T-helper 1 cell treated with Interleukin-12 subunit alpha and Interleukin-12 subunit beta and Interleukin-4 antibody, amounts not matched to agents 30 μg/mL and 1 μg/mL, for 36 hours (primary cell): ENCODE measurements around the gene ATRIP.
A peak's percentile ranks its signal among the peaks of the same experiment; 100 is the strongest.

ENCODE experiments used
- H3K27ac Mint-ChIP-seq: one replicate; pipeline ENCODE4 v1.8.0; 2021; ENCODE audit warnings: mild to moderate bottlenecking, mixed read lengths
- H3K27me3 Mint-ChIP-seq: one replicate; pipeline ENCODE4 v1.8.0; 2021; ENCODE audit warnings: low read depth, mixed read lengths
- H3K36me3 Mint-ChIP-seq: one replicate; pipeline ENCODE4 v1.8.0; 2021; ENCODE audit warnings: low read depth, mixed read lengths
- H3K4me1 Mint-ChIP-seq: one replicate; pipeline ENCODE4 v1.8.0; 2021; ENCODE audit warnings: low read depth, mixed read lengths
- H3K4me3 Mint-ChIP-seq: one replicate; pipeline ENCODE4 v1.8.0; 2021; ENCODE audit warnings: mild to moderate bottlenecking, moderate library complexity, mixed read lengths
- H3K9me3 Mint-ChIP-seq: one replicate; pipeline ENCODE4 v1.8.0; 2021; ENCODE audit warnings: mixed read lengths

ATRIP gene

GRCh38 chr3:48426401-48426909, 20.1 kb upstream of the ATRIP start:
- no peak overlapping the region for H3K27ac Mint-ChIP-seq
- H3K9me3 Mint-ChIP-seq: no peaks in the 10 kb centered on the region
- peaks cover 3% of the 10 kb centered on the region for H3K4me1 Mint-ChIP-seq
- H3K4me3 Mint-ChIP-seq: no peak overlapping the region
- H3K27me3 Mint-ChIP-seq: peaks cover 19% of the 10 kb centered on the region
- peaks cover under 1% of the 10 kb centered on the region for H3K36me3 Mint-ChIP-seq

- peaks cover 19% of the 10 kb centered on the region for H3K27me3 Mint-ChIP-seq
- H3K27ac Mint-ChIP-seq: peak overlapping the region; percentile 5
These were observed 19.4 kb upstream of the ATRIP start for GRCh38 chr3:48426944-48427629.

GRCh38 chr3:48427630-48427962, 18.9 kb upstream of the ATRIP start:
- Mint-ChIP-seq H3K36me3 (peaks cover 4% of the 10 kb centered on the region), H3K9me3 (no peaks in the 10 kb centered on the region), H3K4me1 (peaks cover 6% of the 10 kb centered on the region), H3K4me3 (no peak overlapping the region), H3K27me3 (peaks cover 19% of the 10 kb centered on the region), H3K27ac (no peak overlapping the region)

More at GRCh38 chr3:48426944-48427629, 19.4 kb upstream of the ATRIP start:
- Mint-ChIP-seq H3K36me3 (peaks cover 4% of the 10 kb centered on the region), H3K4me3 (peak overlapping the region; percentile 26), H3K4me1 (peaks cover 6% of the 10 kb centered on the region), H3K9me3 (no peaks in the 10 kb centered on the region)

- Mint-ChIP-seq H3K27me3 (peaks cover 19% of the 10 kb centered on the region), H3K4me1 (peaks cover 6% of the 10 kb centered on the region), H3K27ac (no peak overlapping the region), H3K9me3 (no peaks in the 10 kb centered on the region), H3K36me3 (peaks cover 4% of the 10 kb centered on the region), H3K4me3 (peak overlapping the region; percentile 35)
These were observed 18.4 kb upstream of the ATRIP start for GRCh38 chr3:48428088-48428571.

GRCh38 chr3:48428572-48429316, 17.8 kb upstream of the ATRIP start:
- peaks cover 6% of the 10 kb centered on the region for H3K4me1 Mint-ChIP-seq
- H3K4me3 Mint-ChIP-seq: no peak overlapping the region
- H3K27ac Mint-ChIP-seq: no peak overlapping the region
- peaks cover 4% of the 10 kb centered on the region for H3K36me3 Mint-ChIP-seq
- peaks cover 19% of the 10 kb centered on the region for H3K27me3 Mint-ChIP-seq
- no peaks in the 10 kb centered on the region for H3K9me3 Mint-ChIP-seq

GRCh38 chr3:48429317-48429959, 17.1 kb upstream of the ATRIP start:
- no peak overlapping the region for H3K27ac Mint-ChIP-seq
- H3K4me3 Mint-ChIP-seq: peak overlapping the region; percentile 76
- peaks cover 19% of the 10 kb centered on the region for H3K27me3 Mint-ChIP-seq
- H3K36me3 Mint-ChIP-seq: peaks cover 4% of the 10 kb centered on the region
- no peaks in the 10 kb centered on the region for H3K9me3 Mint-ChIP-seq
- peaks cover 9% of the 10 kb centered on the region for H3K4me1 Mint-ChIP-seq

GRCh38 chr3:48429960-48430707, 16.4 kb upstream of the ATRIP start, which contains the start of gene PLXNB1:
Gene PLXNB1 (minus strand): TSS chr3:48430086. CDS start chr3:48424611, 5,475 bp downstream.
- Mint-ChIP-seq H3K4me1 (peaks cover 12% of the 10 kb centered on the region), H3K4me3 (peak within 1 kb of the TSS; percentile 76), H3K27ac (no peak within 1 kb of the TSS), H3K36me3 (peaks cover 4% of the 10 kb centered on the region), H3K27me3 (peaks cover 19% of the 10 kb centered on the region), H3K9me3 (no peaks in the 10 kb centered on the region)

- peaks cover 19% of the 10 kb centered on the region for H3K27me3 Mint-ChIP-seq
- peaks cover 12% of the 10 kb centered on the region for H3K4me1 Mint-ChIP-seq
- no peak overlapping the region for H3K27ac Mint-ChIP-seq
- H3K9me3 Mint-ChIP-seq: no peaks in the 10 kb centered on the region
- peaks cover 4% of the 10 kb centered on the region for H3K36me3 Mint-ChIP-seq
- peak overlapping the region; percentile 76 for H3K4me3 Mint-ChIP-seq
These were observed 15.8 kb upstream of the ATRIP start for GRCh38 chr3:48430708-48431101.

GRCh38 chr3:48431224-48432029, 15.1 kb upstream of the ATRIP start:
- Mint-ChIP-seq H3K27me3 (peaks cover 19% of the 10 kb centered on the region), H3K4me3 (peak overlapping the region; percentile 76), H3K36me3 (peaks cover 4% of the 10 kb centered on the region), H3K27ac (peak overlapping the region; percentile 41), H3K9me3 (no peaks in the 10 kb centered on the region), H3K4me1 (peaks cover 12% of the 10 kb centered on the region)

- no peaks in the 10 kb centered on the region for H3K9me3 Mint-ChIP-seq
- no peak overlapping the region for H3K27ac Mint-ChIP-seq
- H3K4me1 Mint-ChIP-seq: peaks cover 10% of the 10 kb centered on the region
- peaks cover 9% of the 10 kb centered on the region for H3K27me3 Mint-ChIP-seq
- no peak overlapping the region for H3K4me3 Mint-ChIP-seq
- H3K36me3 Mint-ChIP-seq: peaks cover 4% of the 10 kb centered on the region
These were observed 13.8 kb upstream of the ATRIP start for GRCh38 chr3:48432411-48433371.

GRCh38 chr3:48433472-48434118, 12.9 kb upstream of the ATRIP start:
- H3K27ac Mint-ChIP-seq: no peak overlapping the region
- H3K36me3 Mint-ChIP-seq: peaks cover 4% of the 10 kb centered on the region
- peaks cover under 1% of the 10 kb centered on the region for H3K27me3 Mint-ChIP-seq

GRCh38 chr3:48434591-48435222, 11.8 kb upstream of the ATRIP start:
- H3K4me3 Mint-ChIP-seq: no peak overlapping the region
- no peak overlapping the region for H3K27ac Mint-ChIP-seq
- no peaks in the 10 kb centered on the region for H3K9me3 Mint-ChIP-seq
- peaks cover 16% of the 10 kb centered on the region for H3K4me1 Mint-ChIP-seq
- peaks cover 5% of the 10 kb centered on the region for H3K36me3 Mint-ChIP-seq
- no peaks in the 10 kb centered on the region for H3K27me3 Mint-ChIP-seq

More at GRCh38 chr3:48433472-48434118, 12.9 kb upstream of the ATRIP start:
- Mint-ChIP-seq H3K4me3 (no peak overlapping the region), H3K4me1 (peaks cover 10% of the 10 kb centered on the region), H3K9me3 (no peaks in the 10 kb centered on the region)
